GM12878 (cell line): ENCODE results near the gene TGFBR3. TPM values are rescaled to one million over a fixed set of nuclear protein-coding genes. Genes with fewer than 3 reads are reported as not detected.

Source experiments
- ATAC-seq: fragments of 200-7000 bp; cut with Tn5 transposase; 3 replicates; pipeline ENCODE4 v1.9.1; 2020; ENCODE audit warnings: mild to moderate bottlenecking, moderate library complexity
- BruUV-seq: library from RNA; stranded (reverse); fragments of 400-500 nt; replicated peaks from 2 replicates; lab custom pipeline; 2021; lab: Mats Ljungman, UMichigan
- CTCF ChIA-PET: fragments of 300-600 bp; sonication (Branson Sonifier 250); formaldehyde crosslinking; extraction: SDS; loops from one replicate; lab custom pipeline; 2021; ENCODE audit warnings: inconsistent platforms; lab: Yijun Ruan, JAX
- POLR2A ChIA-PET: fragments of 350-600 bp; formaldehyde crosslinking; extraction: SDS; loops from one replicate; lab custom pipeline; 2021; ENCODE audit warnings: inconsistent platforms; lab: Charles Lee
- RAD21 ChIA-PET: fragments of 300-600 bp; sonication (Branson Sonifier 250); formaldehyde crosslinking; loops from one replicate; lab custom pipeline; 2023; ENCODE audit warnings: antibody characterized with exemption; ENCODE audit not compliant: unreplicated experiment; lab: Charles Lee
- SMC1A ChIA-PET: fragments of 300-600 bp; sonication (Branson Sonifier 250); formaldehyde crosslinking; loops from one replicate; lab custom pipeline; 2023; ENCODE audit not compliant: unreplicated experiment, uncharacterized antibody; lab: Charles Lee
- DNase-seq: peaks from one replicate; pipeline ENCODE4 v3.0.0-alpha.2; 2011; ENCODE audit warnings: low read depth, low spot score
- FAIRE-seq: peaks from 3 replicates; lab custom pipeline; 2011; peaks lifted over from hg19 to GRCh38; lab: Jason Lieb, UNC
- H2AFZ ChIP-seq: 2 replicates; pipeline ENCODE4 v1.6.0; 2011; ENCODE audit warnings: low read depth, low read length, control low read depth; ENCODE audit not compliant: control insufficient read depth
- H3K27ac ChIP-seq: 2 replicates; pipeline ENCODE4 v1.5.1; 2011; ENCODE audit warnings: control low read depth; ENCODE audit not compliant: control insufficient read depth, insufficient read depth
- H3K27me3 ChIP-seq, 2 experiments: replicated peaks in 1 of 2; 2 replicates each; pipeline versions ENCODE4 v1.6.0 to v1.6.1; 2011; ENCODE audit warnings: low read length in 1 of 2; ENCODE audit not compliant: control insufficient read depth in 2 of 2, insufficient read depth in 2 of 2
- H3K36me3 ChIP-seq, 2 experiments: 2 replicates each; pipeline ENCODE4 v1.5.1; 2011; ENCODE audit warnings: low read length in 1 of 2; ENCODE audit not compliant: control insufficient read depth in 2 of 2, insufficient read depth in 2 of 2
- H3K4me1 ChIP-seq: 2 replicates; pipeline ENCODE4 v1.6.1; 2011; ENCODE audit warnings: mild to moderate bottlenecking, low read length, moderate library complexity, mixed read lengths; ENCODE audit not compliant: control insufficient read depth, insufficient read depth
- H3K4me2 ChIP-seq: 2 replicates; pipeline ENCODE4 v1.6.0; 2011; ENCODE audit warnings: control low read depth; ENCODE audit not compliant: control insufficient read depth, insufficient read depth
- H3K4me3 ChIP-seq: fragments of 200-600 bp; sonication (generic); 2 replicates; pipeline ENCODE4 v1.5.1; 2016
- H3K79me2 ChIP-seq: 2 replicates; pipeline ENCODE4 v1.6.0; 2011; ENCODE audit warnings: low read length; ENCODE audit not compliant: control insufficient read depth, insufficient read depth
- H3K9ac ChIP-seq: 2 replicates; pipeline ENCODE4 v1.8.0; 2011; ENCODE audit warnings: low read length, control low read depth, mixed read lengths; ENCODE audit not compliant: control insufficient read depth, insufficient read depth
- H3K9me3 ChIP-seq: replicated peaks from 3 replicates; pipeline ENCODE4 v1.5.1; 2011; ENCODE audit warnings: mild to moderate bottlenecking, low read length; ENCODE audit not compliant: control insufficient read depth, insufficient read depth
- H4K20me1 ChIP-seq: 2 replicates; pipeline ENCODE4 v1.6.0; 2011; ENCODE audit not compliant: control insufficient read depth, insufficient read depth
- ASH2L ChIP-seq: fragments of 300-600, 200-600 bp; sonication (generic); IDR thresholded peaks from 2 replicates; pipeline ENCODE4 v1.6.1; 2017; ENCODE audit warnings: low read depth, mild to moderate bottlenecking, borderline replicate concordance
- BRCA1 ChIP-seq: IDR thresholded peaks from 2 replicates; pipeline ENCODE4 v1.6.1; 2011; ENCODE audit warnings: low read depth, low read length, improper control_type of control experiment
- CBX3 ChIP-seq: fragments of 200-600 bp; sonication (generic); IDR thresholded peaks from 2 replicates; pipeline ENCODE4 v1.6.1; 2016; ENCODE audit warnings: low read depth, borderline replicate concordance
- CREB1 ChIP-seq: IDR thresholded peaks from 2 replicates; pipeline ENCODE4 v1.6.1; 2012; ENCODE audit warnings: low read depth, mild to moderate bottlenecking, inconsistent platforms
- E2F4 ChIP-seq: IDR thresholded peaks from 2 replicates; pipeline ENCODE4 v1.6.1; 2012; ENCODE audit warnings: low read depth, low read length, improper control_type of control experiment
- E4F1 ChIP-seq: fragments of 450-650 bp; IDR thresholded peaks from 2 replicates; pipeline ENCODE4 v1.6.1; 2018; ENCODE audit warnings: borderline replicate concordance, mild to moderate bottlenecking; ENCODE audit not compliant: partially characterized antibody
- EZH2 ChIP-seq: IDR thresholded peaks from 2 replicates; pipeline ENCODE4 v1.6.1; 2012; ENCODE audit warnings: low read depth, mild to moderate bottlenecking, control low read depth, inconsistent platforms, low read length, borderline replicate concordance; ENCODE audit not compliant: control insufficient read depth
- HDGF ChIP-seq: fragments of 450-650 bp; IDR thresholded peaks from 2 replicates; pipeline ENCODE4 v1.6.1; 2016; ENCODE audit warnings: antibody characterized with exemption
- KLF5 ChIP-seq: fragments of 450-650 bp; IDR thresholded peaks from 2 replicates; pipeline ENCODE4 v1.6.1; 2014; ENCODE audit warnings: mild to moderate bottlenecking; ENCODE audit not compliant: partially characterized antibody
- MYB ChIP-seq: fragments of 150-350 bp; IDR thresholded peaks from 2 replicates; pipeline ENCODE4 v1.6.1; 2014; ENCODE audit warnings: mild to moderate bottlenecking, low read depth, low read length, borderline replicate concordance
- NKRF ChIP-seq: fragments of 450-650 bp; conservative IDR thresholded peaks from 2 replicates; pipeline ENCODE4 v1.6.1; 2017; ENCODE audit warnings: mild to moderate bottlenecking, moderate library complexity
- PML ChIP-seq: IDR thresholded peaks from 2 replicates; pipeline ENCODE4 v1.6.1; 2012; ENCODE audit warnings: low read length, inconsistent platforms
- SIN3A ChIP-seq: IDR thresholded peaks from 2 replicates; pipeline ENCODE4 v1.6.1; 2012; ENCODE audit warnings: low read depth, low read length, improper control_type of control experiment
- SP1 ChIP-seq: IDR thresholded peaks from one replicate; pipeline ENCODE4 v1.6.1; 2011; ENCODE audit warnings: low read depth, low read length
- STAT1 ChIP-seq: fragments of 450-650 bp; conservative IDR thresholded peaks from 2 replicates; pipeline ENCODE4 v1.6.1; 2014; ENCODE audit warnings: antibody characterized with exemption, mild to moderate bottlenecking
- SUPT20H ChIP-seq: IDR thresholded peaks from 2 replicates; pipeline ENCODE4 v1.6.1; 2011; ENCODE audit warnings: low read depth, mild to moderate bottlenecking, low read length, moderate library complexity, borderline replicate concordance; ENCODE audit not compliant: control insufficient read depth
- TCF12 ChIP-seq: IDR thresholded peaks from 2 replicates; pipeline ENCODE4 v1.6.1; 2011; ENCODE audit warnings: low read depth, mild to moderate bottlenecking, low read length
- ZNF274 ChIP-seq: IDR thresholded peaks from one replicate; pipeline ENCODE4 v1.8.0; 2011; ENCODE audit not compliant: insufficient read length, insufficient read depth
- ZNF622 ChIP-seq: fragments of 450-650 bp; IDR thresholded peaks from 2 replicates; pipeline ENCODE4 v1.6.1; 2017; ENCODE audit warnings: mild to moderate bottlenecking, inconsistent platforms
- ZZZ3 ChIP-seq: IDR thresholded peaks from 2 replicates; pipeline ENCODE4 v1.6.1; 2011; ENCODE audit warnings: low read depth; ENCODE audit not compliant: control insufficient read depth, insufficient read length
- WGBS: methylation state at CpG from one replicate; pipeline ENCODE4 v1.1.6; 2016; ENCODE audit warnings: low lambda C conversion rate; ENCODE audit not compliant: insufficient replicate concordance, insufficient coverage; ENCODE audit errors: missing lambda C conversion rate; 5-methylcytosine and 5-hydroxymethylcytosine counted together
- in situ Hi-C: fragments of 300-500 bp; cut with MboI; formaldehyde crosslinking; loops from 9 replicates; pipeline ENCODE4 v1.14.3; 2018; ENCODE audit warnings: mixed read lengths
- intact Hi-C: fragments of 100-400 bp; cut with micrococcal nuclease; formaldehyde crosslinking; loops from one replicate; pipeline ENCODE4 v1.14.2; 2022; ENCODE audit not compliant: unreplicated experiment
- polyA plus RNA-seq, 11 experiments: library from polyadenylated mRNA; depleted of rRNA in 4 of 11; unstranded in 6 of 11; stranded (reverse) in 5 of 11; fragments of >200 nt; fragmentation: Nextera tagmentation in 4 of 11; fragmentation: Illumina TruSeq in 1 of 11; extraction: Ambion mirVana in 4 of 11; extraction: Trizol in 1 of 11; gene quantifications; 1 replicate in 1 of 11; 2 replicates in 10 of 11; pipeline versions ENCODE4 v1.2.1 to v1.2.3, GENCODE V29; 2011 to 2016; ENCODE audit warnings: inconsistent platforms in 2 of 11, missing spikeins in 2 of 11, low read depth in 1 of 11
- total RNA-seq, 4 experiments: library from RNA; depleted of rRNA in 3 of 4; stranded (reverse); fragments of >200 nt in 3 of 4; fragmentation: Illumina TruSeq in 1 of 4; extraction: Trizol in 1 of 4; gene quantifications; 2 replicates each; pipeline versions ENCODE4 v1.2.1 to v1.2.3, GENCODE V29; 2013 to 2021

The TGFBR3 gene
- total and polyA plus RNA-seq, 10 of the 15 experiments (the other 5 are each of a cell fraction or from before 2014, with no cell fraction given), result 2.7 to 16.5 (median 12.6) TPM

GRCh38 chr1:91827087-91827458 is 58.9 kb downstream of the TGFBR3 start:
- H3K79me2 ChIP-seq, result no peaks in the 10 kb centered on the region
- ChIA-PET POLR2A (no interaction called here), CTCF (no interaction called here), SMC1A (no interaction called here), RAD21 (no interaction called here)
- H3K4me3 ChIP-seq, result no peak overlapping the region
- 62% methylated on average over 9 of the region's 9 CpGs for WGBS
- no peaks in the 10 kb centered on the region for H3K36me3 ChIP-seq
- H3K9me3 ChIP-seq, result no peaks in the 10 kb centered on the region
- H3K4me2 ChIP-seq, result no peak overlapping the region
- no peaks in the 10 kb centered on the region for H4K20me1 ChIP-seq
- intact Hi-C loops (no loop called here), in situ Hi-C loops (no loop called here)
- no peak overlapping the region for H3K27ac ChIP-seq
- H3K9ac ChIP-seq, result no peak overlapping the region
- no peak for TF ChIP-seq ZNF274
- TF ChIP-seq PML, result no peak
- TF ChIP-seq ASH2L, result no peak
- TF ChIP-seq SUPT20H, result no peak
- no peak for TF ChIP-seq CBX3
- no peak for TF ChIP-seq HDGF
- no peak for TF ChIP-seq ZNF622
- no peak for TF ChIP-seq E2F4
- TF ChIP-seq EZH2, result no peak
- TF ChIP-seq ZZZ3, result no peak
- TF ChIP-seq SP1, result no peak
- no peak for TF ChIP-seq CREB1
- TF ChIP-seq TCF12, result no peak
- TF ChIP-seq E4F1, result no peak
- TF ChIP-seq SIN3A, result no peak
- TF ChIP-seq BRCA1, result no peak
- no peak for TF ChIP-seq MYB
- TF ChIP-seq STAT1, result no peak
- TF ChIP-seq NKRF, result no peak
- TF ChIP-seq KLF5, result no peak
- H3K4me1 ChIP-seq, result peaks cover 10% of the 10 kb centered on the region; the same call in 1 of the 2 replicates
- ATAC-seq, result peak; percentile 61
- H3K27me3 ChIP-seq, result no peaks in the 10 kb centered on the region
- FAIRE-seq, result no peak
- DNase-seq, result no peak
- no TSS peak for BruUV-seq
- H2AFZ ChIP-seq, result no peak overlapping the region
